ENCODE results near the gene TRIM5.
"Not testable (repeated sequence)": the region's sequence is repeated elsewhere in the genome, so short reads cannot be mapped to it uniquely, and the experiment has no call there.

Gene TRIM5, protein sequence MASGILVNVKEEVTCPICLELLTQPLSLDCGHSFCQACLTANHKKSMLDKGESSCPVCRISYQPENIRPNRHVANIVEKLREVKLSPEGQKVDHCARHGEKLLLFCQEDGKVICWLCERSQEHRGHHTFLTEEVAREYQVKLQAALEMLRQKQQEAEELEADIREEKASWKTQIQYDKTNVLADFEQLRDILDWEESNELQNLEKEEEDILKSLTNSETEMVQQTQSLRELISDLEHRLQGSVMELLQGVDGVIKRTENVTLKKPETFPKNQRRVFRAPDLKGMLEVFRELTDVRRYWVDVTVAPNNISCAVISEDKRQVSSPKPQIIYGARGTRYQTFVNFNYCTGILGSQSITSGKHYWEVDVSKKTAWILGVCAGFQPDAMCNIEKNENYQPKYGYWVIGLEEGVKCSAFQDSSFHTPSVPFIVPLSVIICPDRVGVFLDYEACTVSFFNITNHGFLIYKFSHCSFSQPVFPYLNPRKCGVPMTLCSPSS

DNA sequence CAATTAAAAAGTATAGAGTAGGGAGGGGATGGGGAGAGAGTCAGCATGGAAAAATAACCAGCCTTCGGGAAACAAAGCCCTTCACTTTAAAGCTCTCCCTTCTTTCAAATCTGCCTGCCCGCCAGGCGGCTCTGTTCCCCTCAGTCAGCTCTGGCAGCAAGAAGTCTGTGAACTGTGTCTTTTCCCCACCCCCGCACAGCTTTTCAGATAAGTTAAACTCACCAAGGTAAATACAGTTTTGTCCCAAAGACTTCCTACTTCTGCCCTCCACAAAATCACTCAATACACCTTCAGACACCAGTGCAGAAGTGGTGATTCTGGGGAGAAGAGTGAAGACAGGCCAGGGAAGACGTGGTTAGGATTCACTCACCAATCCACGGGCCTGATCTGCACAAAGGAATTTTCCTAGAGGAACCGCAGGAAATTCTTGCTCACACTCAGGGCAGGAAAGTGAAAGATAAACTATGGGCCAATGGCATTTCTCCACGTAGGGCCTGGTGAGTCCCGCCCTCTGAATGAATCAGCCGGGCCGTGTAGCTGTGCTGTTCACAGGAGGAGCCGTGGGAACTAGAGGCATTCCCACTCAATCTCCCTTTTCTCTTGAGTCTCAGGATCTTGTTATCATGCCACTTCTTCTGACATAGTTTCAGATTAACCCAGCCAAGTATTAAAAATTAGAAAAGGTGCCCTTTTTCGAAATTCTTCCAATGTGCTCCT is at the start of gene TRIM5:
TRIM5 (minus strand) TSS at position 429 of the 717 bp plus-strand sequence. CDS start 4,897 bp downstream, outside the sequence.
- peak; percentile 98 for DNase-seq (ENCODE audit: low read depth)

DNA sequence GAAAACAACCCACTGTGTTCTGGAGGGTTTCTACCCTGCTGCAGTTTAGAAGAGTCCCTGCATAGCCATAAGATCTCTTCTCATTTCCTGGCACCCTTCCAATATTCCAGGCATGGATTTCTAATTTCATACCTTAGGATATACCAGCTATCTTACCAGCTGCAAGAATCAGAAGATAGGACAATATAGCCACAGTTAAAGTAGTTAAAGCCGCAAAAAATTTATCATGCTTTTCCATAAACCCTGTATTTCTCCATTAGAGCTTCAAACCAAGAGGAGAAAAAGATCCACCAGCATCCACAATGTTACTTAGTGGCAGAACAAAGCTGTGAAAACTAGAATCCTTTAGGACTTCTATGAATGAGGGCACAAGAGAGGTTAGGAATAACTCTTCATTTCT is 42.8 kb upstream of the TRIM5 start:
- no peak for DNase-seq (ENCODE audit: low read depth)

DNA sequence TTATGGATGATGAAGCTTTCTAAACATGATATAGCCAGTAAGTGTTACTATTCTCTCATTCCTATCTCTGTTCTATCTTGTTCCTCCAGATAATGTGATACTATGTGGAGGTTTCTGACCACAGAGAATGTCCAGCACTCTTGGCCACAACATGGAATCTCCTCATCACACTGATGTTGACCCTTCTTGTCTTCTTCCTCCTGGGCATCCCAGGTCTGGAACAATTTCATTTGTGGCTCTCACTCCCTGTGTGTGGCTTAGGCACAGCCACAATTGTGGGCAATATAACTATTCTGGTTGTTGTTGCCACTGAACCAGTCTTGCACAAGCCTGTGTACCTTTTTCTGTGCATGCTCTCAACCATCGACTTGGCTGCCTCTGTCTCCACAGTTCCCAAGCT is 41.5 kb upstream of the TRIM5 start:
- DNase-seq (ENCODE audit: low read depth), result no peak

DNA sequence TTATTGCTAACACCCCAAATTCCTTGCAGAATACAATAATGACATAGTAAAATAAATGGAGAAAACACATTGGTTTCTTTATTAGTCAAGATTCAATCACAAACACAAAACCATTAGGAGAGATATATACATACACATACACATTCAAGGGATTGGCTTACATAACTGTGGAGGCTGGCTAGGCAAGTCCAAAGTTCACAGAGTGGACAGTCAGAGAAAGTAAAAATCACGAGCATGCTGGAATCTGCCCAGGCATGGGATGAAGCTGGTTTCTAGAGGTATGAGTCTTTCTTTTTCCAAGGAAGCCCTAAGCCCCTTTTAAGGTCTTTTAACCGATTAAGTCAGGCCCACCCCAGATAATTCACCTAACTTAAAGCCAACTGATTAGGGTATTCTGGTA is 37.7 kb upstream of the TRIM5 start:
- no peak for DNase-seq (ENCODE audit: low read depth)

DNA sequence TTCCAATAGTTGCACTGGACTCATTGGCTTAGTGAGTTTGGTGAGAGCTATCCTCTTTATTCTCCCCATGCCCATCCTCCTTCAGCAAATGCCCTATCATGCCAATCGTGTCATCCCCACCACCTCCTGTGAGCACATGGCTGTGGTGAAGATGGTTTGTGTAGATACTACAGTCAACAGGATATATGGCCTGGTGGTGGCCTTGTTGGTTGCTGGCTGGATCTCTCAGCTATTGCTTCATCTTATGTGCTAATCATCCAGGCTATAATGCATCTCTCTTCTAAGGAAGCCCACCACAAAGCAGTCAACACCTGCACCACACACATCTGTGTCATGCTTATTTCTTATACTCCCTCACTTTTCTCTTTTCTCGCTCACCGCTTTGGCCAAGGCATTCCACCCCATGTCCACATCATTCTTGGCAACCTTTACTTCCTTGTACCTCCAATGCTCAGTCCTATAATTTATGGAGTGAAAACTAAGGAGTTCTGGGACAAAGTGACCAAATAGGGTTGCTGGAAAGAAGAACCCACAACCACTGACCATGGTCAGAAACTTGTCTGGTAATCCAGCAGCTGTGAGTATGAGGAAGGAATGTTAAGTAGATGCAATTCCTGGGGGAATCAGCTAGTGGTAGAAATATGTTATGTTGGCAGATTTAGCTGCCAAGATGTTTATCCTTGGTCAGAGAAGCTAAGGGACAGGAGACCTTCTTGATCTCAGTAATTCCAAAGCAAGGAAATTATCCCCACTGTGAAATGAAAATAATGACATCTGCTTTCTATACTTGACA is 35.0 kb upstream of the TRIM5 start:
- peak; percentile 19 for DNase-seq (ENCODE audit: low read depth)

DNA sequence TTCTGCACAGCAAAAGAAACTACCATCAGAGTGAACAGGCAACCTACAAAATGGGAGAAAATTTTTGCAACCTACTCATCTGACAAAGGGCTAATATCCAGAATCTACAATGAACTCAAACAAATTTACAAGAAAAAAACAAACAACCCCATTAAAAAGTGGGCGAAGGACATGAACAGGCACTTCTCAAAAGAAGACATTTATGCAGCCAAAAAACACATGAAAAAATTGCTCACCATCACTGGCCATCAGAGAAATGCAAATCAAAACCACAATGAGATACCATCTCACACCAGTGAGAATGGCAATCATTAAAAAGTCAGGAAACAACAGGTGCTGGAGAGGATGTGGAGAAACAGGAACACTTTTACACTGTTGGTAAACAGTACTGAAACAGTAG is 31.6 kb upstream of the TRIM5 start:
- DNase-seq (ENCODE audit: low read depth), result not testable (repeated sequence)

DNA sequence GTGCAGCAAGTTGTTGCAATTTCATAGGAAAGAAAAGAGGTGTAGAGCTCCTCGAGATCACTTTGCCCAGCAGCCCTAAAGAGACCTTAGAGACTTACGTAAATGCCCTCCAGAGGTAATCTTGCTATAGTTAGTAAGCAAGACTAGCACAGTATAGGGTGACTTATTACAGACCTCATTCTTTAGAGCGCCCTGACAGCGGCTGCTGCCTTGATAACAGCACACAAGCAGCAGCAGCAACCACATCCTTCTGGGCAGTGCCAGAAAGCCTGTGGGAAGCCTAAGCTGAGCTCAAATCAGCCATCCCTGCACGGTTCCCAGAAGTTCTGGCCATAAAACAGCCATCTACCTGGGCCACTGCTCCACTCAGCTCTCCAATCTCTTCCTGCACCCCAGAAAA is 28.8 kb upstream of the TRIM5 start:
- no peak for DNase-seq (ENCODE audit: low read depth)

DNA sequence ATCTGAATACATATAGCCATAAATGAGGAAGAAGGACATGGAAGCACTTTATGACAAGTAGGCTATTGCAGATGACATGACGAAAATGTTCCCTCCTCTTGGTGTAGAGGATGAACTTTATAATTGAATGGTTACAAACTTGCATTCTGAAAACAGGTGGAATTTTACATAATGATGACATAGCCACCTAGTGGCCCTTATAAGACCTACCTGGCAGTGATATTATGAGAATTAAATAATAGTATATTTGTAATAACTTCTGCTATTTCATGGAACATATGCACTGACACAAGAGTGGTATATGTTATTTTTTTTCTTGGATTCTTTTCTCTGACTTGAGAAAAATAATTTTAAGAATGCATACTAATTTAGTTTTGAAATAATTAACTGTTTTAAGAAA is 27.6 kb upstream of the TRIM5 start:
- no peak for DNase-seq (ENCODE audit: low read depth)

DNA sequence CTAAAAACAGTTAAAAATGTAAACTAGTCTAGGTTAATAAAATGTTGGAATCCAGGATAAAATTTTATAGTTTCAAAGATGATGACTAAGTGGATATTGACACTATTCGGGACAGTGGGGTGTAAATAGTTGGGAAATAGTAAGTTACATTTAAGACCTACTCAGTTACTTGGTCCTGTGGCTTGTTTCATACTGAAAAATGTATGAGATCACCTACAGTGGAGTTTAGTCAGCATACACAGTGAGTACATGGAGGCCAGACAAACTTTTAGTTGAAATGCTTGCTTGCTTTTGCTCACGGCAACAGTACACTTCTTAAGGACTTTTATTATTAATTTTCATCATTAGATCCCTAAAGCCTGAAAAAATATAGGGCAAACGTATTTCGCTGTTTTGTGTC is 20.8 kb upstream of the TRIM5 start:
- no peak for DNase-seq (ENCODE audit: low read depth)

DNA sequence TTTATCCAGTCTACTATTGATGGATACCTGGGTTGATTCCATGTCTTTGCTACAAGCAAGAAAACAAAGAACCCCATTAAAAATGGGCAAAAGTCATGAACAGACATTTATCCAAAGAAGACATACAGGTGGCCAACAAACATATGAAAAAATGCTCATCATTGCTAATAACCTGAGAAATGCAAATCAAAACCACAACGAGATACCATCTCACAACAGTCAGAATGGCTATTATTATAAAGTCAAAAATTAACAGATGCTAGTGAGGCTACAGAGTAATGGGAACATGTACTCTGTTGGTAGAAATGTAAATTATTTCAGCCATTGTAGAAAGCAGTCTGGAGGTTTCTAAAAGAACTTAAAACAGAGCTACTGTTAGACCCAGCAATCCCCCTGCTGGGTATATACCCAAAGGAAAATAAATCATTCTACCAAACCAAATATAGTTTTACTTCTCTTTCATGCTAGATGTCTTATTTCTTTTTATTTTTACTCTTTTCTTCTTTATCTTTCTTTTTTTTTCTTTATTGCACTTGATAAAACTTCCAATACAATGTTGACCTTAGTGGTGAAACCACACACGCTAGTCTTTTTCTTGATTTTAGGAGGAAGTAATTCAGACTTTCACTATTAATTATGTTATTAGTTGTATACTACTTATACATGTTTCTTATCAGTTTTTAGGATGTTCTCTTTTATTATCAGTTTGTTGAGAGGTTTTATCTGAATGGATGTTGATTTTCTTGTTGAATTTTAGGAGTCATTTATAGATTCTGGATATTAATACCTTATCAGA is 19.1 kb upstream of the TRIM5 start:
- no peak for DNase-seq (ENCODE audit: low read depth)

DNA sequence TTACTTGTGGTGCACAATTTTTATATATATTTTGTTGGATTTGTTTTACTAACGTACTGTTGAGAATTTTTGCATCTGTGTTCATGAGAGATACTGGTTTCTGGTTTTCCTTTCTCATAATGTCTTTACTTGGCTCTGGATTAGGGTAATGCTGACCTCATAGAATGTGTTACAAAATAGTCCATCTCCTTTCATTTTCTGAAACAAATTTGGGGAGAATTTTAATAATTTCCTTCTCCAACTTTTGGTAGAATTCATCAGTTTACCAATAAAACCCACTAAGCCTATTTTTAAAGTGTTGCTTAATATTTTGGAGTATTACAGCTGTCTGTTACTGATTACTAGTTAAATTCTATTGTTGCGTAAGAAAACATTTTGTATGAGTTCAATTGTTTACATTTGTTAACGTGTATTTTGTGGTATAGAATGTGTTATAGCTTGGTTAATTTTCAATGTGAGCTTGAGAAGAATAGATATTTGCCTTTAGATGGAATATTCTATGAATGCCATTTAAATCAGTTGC is 16.2 kb upstream of the TRIM5 start:
- no peak for DNase-seq (ENCODE audit: low read depth)

DNA sequence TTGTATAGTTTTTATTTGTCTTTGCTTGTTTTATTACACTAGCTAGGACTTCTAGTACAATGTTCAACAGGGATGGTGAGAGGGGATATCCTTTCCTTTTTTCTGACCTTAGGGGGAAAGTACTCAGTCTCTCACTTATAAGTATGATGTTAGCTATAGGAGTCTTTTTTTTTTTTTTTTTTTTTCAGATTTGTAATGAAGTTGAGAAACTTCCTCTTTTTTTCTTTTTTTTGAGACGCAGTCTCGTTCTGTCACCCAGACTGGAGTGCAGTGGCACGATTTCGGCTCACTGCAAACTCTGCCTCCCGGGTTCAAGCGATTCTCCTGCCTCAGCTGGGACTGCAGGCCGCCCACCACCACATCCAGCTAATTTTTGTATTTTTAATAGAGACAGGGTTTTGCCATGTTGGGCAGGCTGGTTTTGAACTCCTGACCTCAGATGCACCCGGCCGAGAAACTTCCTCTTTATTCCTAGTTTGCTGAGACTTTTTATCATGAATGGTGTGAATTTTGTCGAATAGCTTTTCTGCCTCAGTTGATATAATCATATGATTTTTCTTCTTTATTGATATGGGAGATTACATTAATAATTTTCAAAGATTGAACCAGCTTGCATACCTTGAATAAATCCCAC is 15.7 kb upstream of the TRIM5 start:
- DNase-seq (ENCODE audit: low read depth), result no peak

DNA sequence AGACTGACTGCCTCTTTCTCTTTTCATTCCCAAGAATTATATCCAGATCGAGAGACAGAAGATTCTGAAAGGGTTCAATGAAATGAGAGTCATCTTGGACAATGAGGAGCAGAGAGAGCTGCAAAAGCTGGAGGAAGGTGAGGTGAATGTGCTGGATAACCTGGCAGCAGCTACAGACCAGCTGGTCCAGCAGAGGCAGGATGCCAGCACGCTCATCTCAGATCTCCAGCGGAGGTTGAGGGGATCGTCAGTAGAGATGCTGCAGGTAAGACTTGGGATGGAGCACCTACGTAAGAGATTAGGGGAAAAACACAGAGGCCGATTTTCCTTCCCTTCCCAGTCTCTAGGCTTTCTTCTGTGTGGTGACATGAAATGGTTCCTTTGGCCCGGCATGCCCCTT is 13.4 kb upstream of the TRIM5 start:
- no peak for DNase-seq (ENCODE audit: low read depth)

DNA sequence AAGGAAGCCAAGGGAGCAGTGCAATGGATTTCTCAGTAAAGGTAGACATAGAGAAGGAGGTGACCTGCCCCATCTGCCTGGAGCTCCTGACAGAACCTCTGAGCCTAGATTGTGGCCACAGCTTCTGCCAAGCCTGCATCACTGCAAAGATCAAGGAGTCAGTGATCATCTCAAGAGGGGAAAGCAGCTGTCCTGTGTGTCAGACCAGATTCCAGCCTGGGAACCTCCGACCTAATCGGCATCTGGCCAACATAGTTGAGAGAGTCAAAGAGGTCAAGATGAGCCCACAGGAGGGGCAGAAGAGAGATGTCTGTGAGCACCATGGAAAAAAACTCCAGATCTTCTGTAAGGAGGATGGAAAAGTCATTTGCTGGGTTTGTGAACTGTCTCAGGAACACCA is 11.3 kb upstream of the TRIM5 start:
- DNase-seq (ENCODE audit: low read depth), result no peak

DNA sequence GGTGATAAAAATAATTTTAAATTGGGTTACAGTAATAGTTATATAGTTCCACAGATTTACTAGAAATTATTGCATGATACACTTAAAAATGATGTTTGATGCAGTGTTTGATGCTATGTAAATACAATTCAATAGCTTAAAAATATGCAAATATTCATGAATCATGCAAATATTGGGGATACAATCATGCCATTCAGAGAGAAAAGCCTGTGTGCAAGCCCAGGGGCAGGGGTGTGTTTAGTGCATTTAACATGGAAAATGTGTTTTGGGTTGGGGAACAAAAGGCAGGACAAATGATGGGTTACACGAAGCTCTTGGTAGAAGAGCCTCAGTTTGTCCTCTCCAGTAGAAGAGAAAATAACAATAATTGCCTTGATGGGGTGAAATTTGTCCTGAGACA is 10.7 kb upstream of the TRIM5 start:
- DNase-seq (ENCODE audit: low read depth), result no peak

DNA sequence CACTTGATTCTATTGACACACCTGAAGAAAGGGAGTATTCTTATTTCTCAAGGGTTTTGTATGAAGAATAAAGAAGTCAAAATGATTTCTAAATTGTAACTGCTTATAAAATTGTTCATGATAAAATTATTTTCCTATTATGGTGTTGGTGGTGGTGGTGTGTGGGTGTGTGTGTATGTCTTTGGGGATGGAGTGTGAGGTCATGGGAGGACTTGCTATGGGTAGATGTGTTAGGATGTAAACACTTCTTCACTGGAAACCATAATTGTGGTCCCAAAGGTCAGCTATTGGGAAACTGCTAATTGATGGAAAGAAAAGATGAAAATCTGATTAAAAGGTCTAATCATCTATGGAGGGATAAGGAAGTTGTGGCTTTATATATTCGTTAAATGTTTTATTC is 9.8 kb upstream of the TRIM5 start:
- no peak for DNase-seq (ENCODE audit: low read depth)

DNA sequence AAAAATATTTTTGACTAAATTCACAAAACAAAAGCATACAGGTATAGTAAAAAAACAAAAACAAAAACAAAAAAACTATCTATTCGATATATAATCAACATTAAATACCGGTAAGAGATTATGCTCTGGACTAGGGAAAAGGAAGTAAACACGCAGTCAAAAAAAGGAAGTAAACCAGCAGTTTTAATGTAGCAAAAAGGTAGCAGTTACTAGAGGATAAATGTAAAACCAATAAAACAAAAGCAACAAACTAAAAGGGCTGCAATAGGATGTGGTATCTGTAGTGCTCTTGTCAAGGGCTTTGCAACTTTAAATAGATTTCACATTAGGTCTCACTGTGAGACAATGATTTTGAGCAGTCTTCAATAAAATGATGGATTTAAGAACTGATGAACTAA is 7.1 kb upstream of the TRIM5 start:
- no peak for DNase-seq (ENCODE audit: low read depth)

DNA sequence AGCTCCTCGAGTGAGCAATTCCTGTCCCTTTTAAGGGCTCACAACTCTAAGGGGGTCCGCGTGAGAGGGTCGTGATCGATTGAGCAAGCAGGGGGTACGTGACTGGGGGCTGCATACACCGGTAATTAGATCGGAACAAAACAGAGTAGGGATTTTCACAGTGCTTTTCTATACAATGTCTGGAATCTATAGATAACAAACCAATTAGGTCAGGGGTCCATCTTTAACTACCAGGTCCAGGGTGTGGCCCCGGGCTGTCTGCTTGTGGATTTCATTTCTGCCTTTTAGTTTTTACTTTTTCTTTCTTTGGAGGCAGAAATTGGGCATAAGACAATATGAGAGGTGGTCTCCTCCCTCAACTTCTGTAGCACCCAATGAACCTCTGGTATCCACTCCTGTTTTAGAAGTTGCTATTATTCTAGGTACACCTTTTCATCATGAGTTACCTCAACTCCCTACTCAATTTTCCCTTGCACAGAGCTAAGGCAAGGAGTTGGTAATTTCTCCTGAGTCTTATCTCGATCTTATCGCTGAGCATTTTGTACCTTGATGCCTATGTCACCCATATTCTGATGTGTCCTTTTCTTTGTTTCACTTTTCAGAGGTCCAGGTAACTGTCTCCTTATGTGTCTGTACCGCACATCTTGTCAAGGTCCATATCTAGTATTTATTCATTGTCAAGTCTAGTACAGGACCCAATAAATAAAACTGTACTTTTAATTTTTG is 6.5 kb upstream of the TRIM5 start:
- not testable (repeated sequence) for DNase-seq (ENCODE audit: low read depth)

DNA sequence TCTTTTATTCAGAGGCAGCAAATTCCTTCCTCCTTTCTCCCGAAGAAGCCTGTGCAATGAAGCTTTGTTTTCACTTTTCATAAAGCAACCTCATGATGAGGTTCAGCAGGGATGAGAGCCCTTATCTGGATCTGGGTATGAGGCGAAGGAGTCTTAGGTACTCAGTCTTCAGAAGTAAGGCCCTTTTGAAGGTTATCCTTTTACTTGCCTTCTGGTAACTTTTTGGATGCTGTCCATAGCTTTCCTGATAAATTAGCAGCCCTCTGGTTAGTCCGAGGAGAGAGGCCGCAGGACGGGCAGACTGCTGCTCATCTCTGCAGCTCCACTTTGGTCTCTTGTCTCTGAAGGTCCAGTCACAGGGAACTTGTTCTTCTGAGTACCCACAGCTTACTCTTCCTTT is 5.9 kb upstream of the TRIM5 start:
- no peak for DNase-seq (ENCODE audit: low read depth)

DNA sequence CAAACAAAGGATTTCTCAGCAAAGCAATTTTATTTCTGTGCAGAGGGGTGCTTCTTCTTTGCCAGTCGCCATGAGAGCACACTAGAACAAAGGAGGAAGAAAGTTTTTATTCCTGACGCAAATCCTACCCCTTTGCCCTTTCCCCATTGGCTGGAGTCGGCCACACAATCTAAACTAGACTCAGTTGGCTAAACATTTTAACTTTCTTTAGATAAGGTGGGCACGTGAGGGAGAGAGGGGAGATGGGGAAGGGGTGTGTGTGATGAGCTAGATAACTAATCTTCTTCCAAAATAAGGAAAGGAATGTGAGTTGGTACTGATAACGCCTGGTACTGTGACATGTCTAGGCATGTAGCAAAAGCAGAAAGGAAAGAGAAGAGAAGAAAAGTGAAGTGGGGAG is 5.3 kb upstream of the TRIM5 start:
- peak; percentile 29 for DNase-seq (ENCODE audit: low read depth)
